Lung (tissue), 12 donors: Measurements from ENCODE around the gene EXOC6. TPM values are rescaled to one million over a fixed set of nuclear protein-coding genes. Genes with fewer than 3 reads are reported as not detected.

Experiments
- ATAC-seq: fragments of 200-7000 bp; cut with Tn5 transposase; one replicate; pipeline ENCODE4 v1.9.1; 2020; ENCODE audit warnings: moderate number of reproducible peaks; ENCODE audit not compliant: insufficient read depth, low FRiP score
- DNase-seq, 3 donors: peaks; one replicate each; pipeline ENCODE4 v3.0.0-alpha.2; 2013 to 2017
- H3K27ac ChIP-seq, 2 donors: one replicate each; pipeline ENCODE4 v1.5.1; 2013; ENCODE audit warnings: mild to moderate bottlenecking in 2 of 2, moderate library complexity in 2 of 2, control low read depth in 1 of 2, inconsistent platforms in 1 of 2, low read depth in 1 of 2, low read length in 1 of 2
- H3K27me3 ChIP-seq, 3 donors: one replicate each; pipeline ENCODE4 v1.5.1; 2013; ENCODE audit warnings: low read length in 2 of 3; ENCODE audit not compliant: control insufficient read depth in 3 of 3, insufficient read depth in 3 of 3
- H3K36me3 ChIP-seq, 4 donors: one replicate each; pipeline ENCODE4 v1.5.1; 2013; ENCODE audit warnings: low read length in 4 of 4, mild to moderate bottlenecking in 1 of 4, moderate library complexity in 1 of 4; ENCODE audit not compliant: control insufficient read depth in 4 of 4, insufficient read depth in 4 of 4
- H3K4me1 ChIP-seq, 5 donors: one replicate each; pipeline ENCODE4 v1.5.1; 2013; ENCODE audit warnings: low read length in 5 of 5, mild to moderate bottlenecking in 2 of 5, moderate library complexity in 1 of 5; ENCODE audit not compliant: control insufficient read depth in 5 of 5, insufficient read depth in 5 of 5
- H3K4me3 ChIP-seq: one replicate; pipeline ENCODE4 v1.5.1; 2013; ENCODE audit warnings: mild to moderate bottlenecking, control low read depth, moderate library complexity
- H3K9ac ChIP-seq, 2 donors: one replicate each; pipeline ENCODE4 v1.5.1; 2013; ENCODE audit warnings: low read length in 2 of 2, control low read depth in 1 of 2; ENCODE audit not compliant: insufficient read depth in 1 of 2
- H3K9me3 ChIP-seq, 4 donors: one replicate each; pipeline ENCODE4 v1.5.1; 2013; ENCODE audit warnings: low read length in 3 of 4, mild to moderate bottlenecking in 1 of 4, moderate library complexity in 1 of 4; ENCODE audit not compliant: control insufficient read depth in 4 of 4, insufficient read depth in 3 of 4
- WGBS, 2 donors: extraction: QIAGEN DNeasy Blood & Tissue Kit; methylation state at CpG; one replicate each; pipeline ENCODE4 v1.1.7; 2013; 5-methylcytosine and 5-hydroxymethylcytosine counted together
- polyA plus RNA-seq, 2 donors: library from polyadenylated mRNA; stranded (reverse); fragments of 200-250 nt; gene quantifications; one replicate each; pipeline ENCODE4 v1.2.1, GENCODE V29; 2013
- total RNA-seq, 2 donors: library from RNA; depleted of rRNA in 1 of 2; stranded (reverse); fragments of >200 nt in 1 of 2; gene quantifications; one replicate each; pipeline ENCODE4 v1.2.1, GENCODE V29; 2014 to 2021
- TF ChIP-seq, protein P1 (sequence below): IDR thresholded peaks from 2 replicates; pipeline ENCODE4 v1.5.1; 2012; ENCODE audit warnings: mild to moderate bottlenecking; ENCODE audit errors: control extremely low read depth, extremely low read depth
- donor health status: control.
- donor health status: control.
- donor health status: Bipolar disorder and iron deficiency.
- donor health status: healthy.
- donor health status: DM: yes; HTN: yes; CAD: no.

The EXOC6 gene
- total and polyA plus RNA-seq, 4 donors = 8.6 to 40.1 (median 11.9) TPM

GRCh38 chr10:92892691-92893054 is 44.4 kb downstream of the EXOC6 start:
- Histone ChIP-seq H3K4me3 (no peak overlapping the region), H3K9me3 (no peaks in the 10 kb centered on the region), H3K27ac (no peak overlapping the region), H3K27me3 (no peaks in the 10 kb centered on the region), H3K9ac (no peak overlapping the region), H3K4me1 (peaks cover 0 to 2% (median 0%) of the 10 kb centered on the region in 5 donors), H3K36me3 (peaks cover 0 to 2% (median under 1%) of the 10 kb centered on the region in 4 donors)
- 76 to 88% methylated on average over 3 of the region's 3 CpGs for WGBS, 2 donors
- DNase-seq (no peak), ATAC-seq (no peak)
- TF ChIP-seq, protein P1, sequence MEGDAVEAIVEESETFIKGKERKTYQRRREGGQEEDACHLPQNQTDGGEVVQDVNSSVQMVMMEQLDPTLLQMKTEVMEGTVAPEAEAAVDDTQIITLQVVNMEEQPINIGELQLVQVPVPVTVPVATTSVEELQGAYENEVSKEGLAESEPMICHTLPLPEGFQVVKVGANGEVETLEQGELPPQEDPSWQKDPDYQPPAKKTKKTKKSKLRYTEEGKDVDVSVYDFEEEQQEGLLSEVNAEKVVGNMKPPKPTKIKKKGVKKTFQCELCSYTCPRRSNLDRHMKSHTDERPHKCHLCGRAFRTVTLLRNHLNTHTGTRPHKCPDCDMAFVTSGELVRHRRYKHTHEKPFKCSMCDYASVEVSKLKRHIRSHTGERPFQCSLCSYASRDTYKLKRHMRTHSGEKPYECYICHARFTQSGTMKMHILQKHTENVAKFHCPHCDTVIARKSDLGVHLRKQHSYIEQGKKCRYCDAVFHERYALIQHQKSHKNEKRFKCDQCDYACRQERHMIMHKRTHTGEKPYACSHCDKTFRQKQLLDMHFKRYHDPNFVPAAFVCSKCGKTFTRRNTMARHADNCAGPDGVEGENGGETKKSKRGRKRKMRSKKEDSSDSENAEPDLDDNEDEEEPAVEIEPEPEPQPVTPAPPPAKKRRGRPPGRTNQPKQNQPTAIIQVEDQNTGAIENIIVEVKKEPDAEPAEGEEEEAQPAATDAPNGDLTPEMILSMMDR = no peak

GRCh38 chr10:92894081-92894655 is 45.8 kb downstream of the EXOC6 start:
- DNase-seq = no peak

GRCh38 chr10:92897916-92898315 is 49.6 kb downstream of the EXOC6 start:
- Histone ChIP-seq H3K9ac (no peak overlapping the region), H3K27me3 (no peaks in the 10 kb centered on the region), H3K9me3 (no peaks in the 10 kb centered on the region), H3K36me3 (peaks cover 0 to 2% (median under 1%) of the 10 kb centered on the region in 4 donors), H3K4me3 (no peak overlapping the region), H3K4me1 (peaks cover 0 to 2% (median 0%) of the 10 kb centered on the region in 5 donors), H3K27ac (no peak overlapping the region)
- TF ChIP-seq, protein P1 = no peak
- 92% methylated on average over 5 of the region's 5 CpGs for WGBS, 2 donors
- no peak for ATAC-seq
- no peak for DNase-seq

More at GRCh38 chr10:92894081-92894655, 45.8 kb downstream of the EXOC6 start:
- H3K27ac ChIP-seq = no peak overlapping the region
- H3K9me3 ChIP-seq = no peaks in the 10 kb centered on the region
- peaks cover 0 to 2% (median 0%) of the 10 kb centered on the region in 5 donors for H3K4me1 ChIP-seq
- TF ChIP-seq, protein P1 = no peak
- H3K9ac ChIP-seq = no peak overlapping the region
- no peaks in the 10 kb centered on the region for H3K27me3 ChIP-seq
- no peak for ATAC-seq
- no peak overlapping the region for H3K4me3 ChIP-seq
- peaks cover 0 to 2% (median under 1%) of the 10 kb centered on the region in 4 donors for H3K36me3 ChIP-seq

GRCh38 chr10:92901819-92902251 is 53.5 kb downstream of the EXOC6 start:
- no peaks in the 10 kb centered on the region for H3K27me3 ChIP-seq
- peaks cover 0 to 2% (median 1%) of the 10 kb centered on the region in 4 donors for H3K36me3 ChIP-seq
- DNase-seq (no peak), ATAC-seq (no peak)
- H3K4me3 ChIP-seq = no peak overlapping the region
- H3K4me1 ChIP-seq = peaks cover 0 to 2% (median 0%) of the 10 kb centered on the region in 5 donors
- TF ChIP-seq, protein P1 = no peak
- 84 to 99% methylated on average over 3 of the region's 3 CpGs for WGBS, 2 donors
- no peak overlapping the region for H3K9ac ChIP-seq
- no peaks in the 10 kb centered on the region for H3K9me3 ChIP-seq
- no peak overlapping the region for H3K27ac ChIP-seq
